Measurements from ENCODE around the gene OPA3. TPM values are rescaled to one million over a fixed set of nuclear protein-coding genes. Genes with fewer than 3 reads are reported as not detected.
A peak's percentile ranks its signal among the peaks of the same experiment; 100 is the strongest.

Gene OPA3
- total RNA-seq (10 to 100 TPM; 20.0 to 27.9 (median 24.2) TPM), polyA plus RNA-seq (10 to 100 TPM; 10.2 to 10.7 TPM)
- long read RNA-seq, donor 1, full-length matches to known transcripts: 13 of 26 reads
- long read RNA-seq, donor 1, partial matches to known transcripts: 0 of 26 reads
- long read RNA-seq, donor 1, other reads (novel, unspliced or antisense): 13 of 26 reads
- long read RNA-seq, donor 2, full-length matches to known transcripts: 14 of 33 reads
- long read RNA-seq, donor 2, partial matches to known transcripts: 0 of 33 reads
- long read RNA-seq, donor 2, other reads (novel, unspliced or antisense): 19 of 33 reads
- long read RNA-seq, donor 3, full-length matches to known transcripts: 36 of 145 reads
- long read RNA-seq, donor 3, partial matches to known transcripts: 1 of 145 reads
- long read RNA-seq, donor 3, other reads (novel, unspliced or antisense): 108 of 145 reads

DNA sequence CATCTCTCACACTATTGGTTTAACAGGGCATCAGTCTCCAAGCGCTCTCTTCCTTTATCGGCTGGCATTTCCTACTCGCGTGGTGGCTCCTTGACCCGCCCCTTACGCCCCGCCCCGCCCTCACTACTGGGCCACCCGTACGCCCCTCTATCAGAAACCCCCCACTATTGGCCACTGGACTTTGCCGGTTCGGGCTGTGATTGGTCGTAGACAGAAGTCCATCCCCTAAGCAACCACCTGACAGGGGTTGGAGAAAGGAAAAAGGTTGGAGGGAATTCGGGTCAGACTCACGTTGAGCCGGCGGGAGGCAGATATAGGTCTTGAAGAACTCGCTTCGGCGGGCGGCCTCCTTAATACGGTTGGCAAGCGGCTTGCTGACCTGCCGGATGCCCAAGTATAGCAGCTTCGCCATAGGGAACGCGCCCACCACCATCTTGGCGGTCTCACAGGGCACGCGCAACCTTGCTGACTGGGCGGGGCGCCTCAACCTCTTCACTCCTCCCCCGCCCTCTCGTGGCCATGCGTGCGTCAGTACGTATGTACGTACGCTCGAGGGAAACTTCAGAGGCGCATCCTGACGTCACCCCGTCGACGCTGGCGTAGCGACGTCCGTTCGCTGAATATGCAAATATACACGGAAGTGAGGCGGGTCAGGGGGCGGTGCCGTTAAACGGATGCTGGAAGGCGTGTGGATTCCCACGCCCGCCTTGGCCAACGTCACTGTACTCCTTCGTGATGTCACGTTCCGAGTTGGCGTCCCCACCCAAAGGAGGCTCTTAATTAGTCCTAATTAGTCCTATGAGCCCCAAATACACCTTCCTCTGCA is at the start of gene OPA3:
TSS of gene OPA3 (minus strand) at position 471 of the 826 bp plus-strand sequence. CDS start at position 433, 38 bp downstream.
- Histone ChIP-seq H3K27me3 (no peaks in the 10 kb centered on the region), H3K36me3 (peaks cover 0 to 18% (median 0%) of the 10 kb centered on the region in 9 donors), H3K4me3 (peak within 1 kb of the TSS; percentile 45 to 78 (median 66)), H3K9me3 (no peaks in the 10 kb centered on the region), H3K27ac (peak within 1 kb of the TSS; percentile 84 to 99 (median 96)), H3K4me1 (peaks cover 0 to 21% (median 15%) of the 10 kb centered on the region in 9 donors)
- intact Hi-C loops (cut with DNase I): loop anchor here in 3 of 10 donors (10.0 kb wide), 1 partner anchor 60 kb away; no protein-coding TSS in a partner anchor
- peak; percentile 94 to 97 (median 96) for ATAC-seq
- TF ChIP-seq CTCF (IDR thresholded peaks at IDR 0.05): peak in 5 of 9 donors; percentile 11 to 43 (median 26)
- WGBS, 2 donors: 0 to 1% methylated on average over 62 to 63 of the region's 63 CpGs
- peak; percentile 99 to 100 for DNase-seq

DNA sequence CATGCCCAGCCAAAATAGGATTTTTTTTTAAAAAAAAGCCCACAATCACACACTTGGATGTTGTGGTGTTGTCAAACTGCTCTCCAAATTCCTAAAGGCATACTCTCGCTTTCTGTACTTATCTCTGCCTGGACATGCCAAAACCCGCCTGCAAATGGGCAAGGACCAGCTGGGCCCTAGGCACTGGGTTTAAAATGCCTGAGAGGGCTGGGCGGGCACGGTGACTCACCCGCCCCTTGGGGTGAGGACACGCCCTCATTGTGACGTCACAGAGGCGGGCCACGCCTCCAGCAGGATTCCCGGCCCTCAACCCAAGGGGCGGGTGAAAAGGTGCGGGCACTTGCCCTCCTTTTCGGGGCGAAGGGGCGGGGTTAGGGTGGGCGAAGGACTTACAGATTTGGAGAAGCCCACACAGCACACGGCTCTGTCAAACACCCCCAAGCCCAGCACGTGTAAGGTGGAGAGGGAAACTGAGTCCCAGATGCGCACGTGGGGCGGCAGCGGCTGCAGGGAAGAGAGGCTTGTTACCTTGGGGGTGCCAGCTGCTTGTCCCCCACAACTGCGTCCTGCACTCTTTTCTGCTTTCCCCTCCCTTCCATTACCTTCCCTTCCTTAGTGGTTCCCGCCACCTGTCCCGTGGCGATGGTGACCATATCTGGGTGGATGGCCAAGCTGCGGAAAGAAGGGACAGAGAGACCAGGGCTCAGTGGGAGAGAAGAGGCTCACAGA is 48.0 kb upstream of the OPA3 start:
- intact Hi-C loops (cut with DNase I): no loop called here
- Histone ChIP-seq H3K27ac (peak overlapping the region in 5 of 10 donors; percentile 56 to 74 (median 71)), H3K27me3 (no peaks in the 10 kb centered on the region), H3K4me3 (no peak overlapping the region), H3K9me3 (no peaks in the 10 kb centered on the region), H3K4me1 (peaks cover 0 to 33% (median 8%) of the 10 kb centered on the region in 9 donors), H3K36me3 (peaks cover 0 to 38% (median 8%) of the 10 kb centered on the region in 9 donors)
- 43 to 49% methylated on average over 27 of the region's 27 CpGs for WGBS, 2 donors
- DNase-seq: peak; percentile 74
- no peak for TF ChIP-seq CTCF (IDR thresholded peaks at IDR 0.05)
- ATAC-seq: peak; percentile 93 to 98 (median 94)

DNA sequence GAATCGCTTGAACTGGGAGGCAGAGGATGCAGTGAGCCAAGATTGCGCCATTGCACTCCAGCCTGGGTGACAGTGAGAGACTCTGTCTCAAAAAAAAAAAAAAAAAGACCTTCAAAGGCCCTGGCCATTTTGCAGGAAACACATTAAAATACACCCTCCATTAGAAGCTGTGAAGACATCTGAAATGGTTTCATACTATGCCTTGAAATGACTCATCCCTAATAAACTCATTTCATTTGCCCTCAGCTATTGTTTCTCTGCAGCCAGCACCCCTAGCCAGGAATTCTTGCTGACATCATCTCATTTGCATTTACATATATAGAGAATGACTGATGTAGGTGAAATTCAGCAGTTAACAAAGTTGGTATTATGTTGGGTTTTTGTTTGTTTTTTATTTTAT is 45.9 kb upstream of the OPA3 start:
- Histone ChIP-seq H3K27ac (no peak overlapping the region), H3K9me3 (no peaks in the 10 kb centered on the region), H3K4me3 (no peak overlapping the region), H3K27me3 (no peaks in the 10 kb centered on the region), H3K4me1 (peaks cover 0 to 22% (median 0%) of the 10 kb centered on the region in 9 donors), H3K36me3 (peaks cover 0 to 56% (median 9%) of the 10 kb centered on the region in 9 donors)
- DNase-seq (no peak), ATAC-seq (no peak)
- no peak for TF ChIP-seq CTCF (IDR thresholded peaks at IDR 0.05)
- 95 to 97% methylated on average over 2 of the region's 2 CpGs for WGBS, 2 donors
- intact Hi-C loops (cut with DNase I): no loop called here

Measured in heart right ventricle (tissue), 16 donors.